Measurements from ENCODE around the gene CD300LB.

CD300LB gene

GRCh38 chr17:74542727-74543383 lies 11.6 kb upstream of the CD300LB start:
- TF ChIP-seq CTCF (IDR thresholded peaks at IDR 0.05; ENCODE audit: low read depth, low read length, poor library complexity, severe bottlenecking) (no peak), EZH2phosphoT487 (IDR thresholded peaks at IDR 0.05; ENCODE audit: borderline replicate concordance, low read length) (no peak)
- Histone ChIP-seq H3K4me2 (ENCODE audit: low read length) (no peak overlapping the region), H3K36me3 (ENCODE audit: control insufficient read depth, low read length) (no peaks in the 10 kb centered on the region)

GRCh38 chr17:74542166-74542565 lies 10.9 kb upstream of the CD300LB start:
- H4K20me1 ChIP-seq (ENCODE audit: control insufficient read depth, insufficient read depth, low read depth, low read length): no peaks in the 10 kb centered on the region

More at GRCh38 chr17:74542727-74543383, 11.6 kb upstream of the CD300LB start:
- H3K79me2 ChIP-seq (ENCODE audit: control insufficient read depth, low read length): no peaks in the 10 kb centered on the region
- no peaks in the 10 kb centered on the region for H3K9me2 ChIP-seq (replicated peaks; ENCODE audit: control insufficient read depth, low read length)
- no peaks in the 10 kb centered on the region for H4K20me1 ChIP-seq (ENCODE audit: control insufficient read depth, insufficient read depth, low read depth, low read length)
- no peaks in the 10 kb centered on the region for H3K9me3 ChIP-seq (ENCODE audit: control insufficient read depth, insufficient read depth, low read length)
- no peaks in the 10 kb centered on the region for H3F3A ChIP-seq (ENCODE audit: control insufficient read depth, insufficient read depth)
- no peaks in the 10 kb centered on the region for H3K4me1 ChIP-seq (ENCODE audit: control insufficient read depth, low read length)
- no peak overlapping the region for H3K27ac ChIP-seq (ENCODE audit: low read depth, low read length)
- no peaks in the 10 kb centered on the region for H3K27me3 ChIP-seq (ENCODE audit: control insufficient read depth, low read length)
- H3K4me3 ChIP-seq (ENCODE audit: low read length): no peak overlapping the region

GRCh38 chr17:74541176-74542111 lies 10.2 kb upstream of the CD300LB start:
- TF ChIP-seq EZH2phosphoT487 (IDR thresholded peaks at IDR 0.05; ENCODE audit: borderline replicate concordance, low read length) (no peak), CTCF (IDR thresholded peaks at IDR 0.05; ENCODE audit: low read depth, low read length, poor library complexity, severe bottlenecking) (no peak)
- no peaks in the 10 kb centered on the region for H3K9me3 ChIP-seq (ENCODE audit: control insufficient read depth, insufficient read depth, low read length)
- no peak overlapping the region for H3K4me2 ChIP-seq (ENCODE audit: low read length)
- H4K20me1 ChIP-seq (ENCODE audit: control insufficient read depth, insufficient read depth, low read depth, low read length): no peaks in the 10 kb centered on the region
- H3K4me1 ChIP-seq (ENCODE audit: control insufficient read depth, low read length): no peaks in the 10 kb centered on the region
- H3K27ac ChIP-seq (ENCODE audit: low read depth, low read length): no peak overlapping the region
- no peaks in the 10 kb centered on the region for H3K9me2 ChIP-seq (replicated peaks; ENCODE audit: control insufficient read depth, low read length)
- no peaks in the 10 kb centered on the region for H3K36me3 ChIP-seq (ENCODE audit: control insufficient read depth, low read length)
- H3F3A ChIP-seq (ENCODE audit: control insufficient read depth, insufficient read depth): no peaks in the 10 kb centered on the region
- no peaks in the 10 kb centered on the region for H3K27me3 ChIP-seq (ENCODE audit: control insufficient read depth, low read length)
- no peaks in the 10 kb centered on the region for H3K79me2 ChIP-seq (ENCODE audit: control insufficient read depth, low read length)
- H3K4me3 ChIP-seq (ENCODE audit: low read length): no peak overlapping the region

More at GRCh38 chr17:74542166-74542565, 10.9 kb upstream of the CD300LB start:
- no peaks in the 10 kb centered on the region for H3F3A ChIP-seq (ENCODE audit: control insufficient read depth, insufficient read depth)
- H3K27me3 ChIP-seq (ENCODE audit: control insufficient read depth, low read length): no peaks in the 10 kb centered on the region
- H3K4me2 ChIP-seq (ENCODE audit: low read length): no peak overlapping the region
- no peak overlapping the region for H3K4me3 ChIP-seq (ENCODE audit: low read length)
- no peak overlapping the region for H3K27ac ChIP-seq (ENCODE audit: low read depth, low read length)
- no peaks in the 10 kb centered on the region for H3K9me2 ChIP-seq (replicated peaks; ENCODE audit: control insufficient read depth, low read length)
- H3K9me3 ChIP-seq (ENCODE audit: control insufficient read depth, insufficient read depth, low read length): no peaks in the 10 kb centered on the region
- no peaks in the 10 kb centered on the region for H3K79me2 ChIP-seq (ENCODE audit: control insufficient read depth, low read length)
- TF ChIP-seq CTCF (IDR thresholded peaks at IDR 0.05; ENCODE audit: low read depth, low read length, poor library complexity, severe bottlenecking) (no peak), EZH2phosphoT487 (IDR thresholded peaks at IDR 0.05; ENCODE audit: borderline replicate concordance, low read length) (no peak)
- no peaks in the 10 kb centered on the region for H3K36me3 ChIP-seq (ENCODE audit: control insufficient read depth, low read length)
- no peaks in the 10 kb centered on the region for H3K4me1 ChIP-seq (ENCODE audit: control insufficient read depth, low read length)

Measured in DOHH2 (cell line).